Erythroblast (primary cell): ENCODE measurements around the gene CA10.
A peak's percentile ranks its signal among the peaks of the same experiment; 100 is the strongest.

Experiments
- DNase-seq, 2 experiments: peaks; one replicate each; lab custom pipeline; 2025; lab: John Stamatoyannopoulos, UW
- GATA1 ChIP-seq: IDR thresholded peaks from 2 replicates; pipeline ENCODE4 v1.6.1; 2011; ENCODE audit warnings: low read depth, mild to moderate bottlenecking, control low read depth, low read length, moderate library complexity
- POLR2A ChIP-seq: IDR thresholded peaks from 2 replicates; pipeline ENCODE4 v1.6.1; 2011; ENCODE audit warnings: mild to moderate bottlenecking, low read length

Gene CA10

GRCh38 chr17:52124561-52124960, 34.0 kb downstream of the CA10 start:
- TF ChIP-seq POLR2A (no peak), GATA1 (no peak)
- DNase-seq = no peak

- TF ChIP-seq POLR2A (no peak), GATA1 (no peak)
- no peak for DNase-seq
Observed at GRCh38 chr17:52120465-52120864, 38.0 kb downstream of the CA10 start.

GRCh38 chr17:52110923-52111581, 47.5 kb downstream of the CA10 start:
- TF ChIP-seq POLR2A (no peak), GATA1 (no peak)
- DNase-seq = no peak

GRCh38 chr17:52106638-52107261, 51.8 kb downstream of the CA10 start:
- DNase-seq = peak; percentile 14 to 57
- no peak for TF ChIP-seq POLR2A
- no peak for TF ChIP-seq GATA1

GRCh38 chr17:52106072-52106471, 52.4 kb downstream of the CA10 start:
- TF ChIP-seq POLR2A (no peak), GATA1 (no peak)
- no peak for DNase-seq

GRCh38 chr17:52105591-52105990, 52.9 kb downstream of the CA10 start:
- DNase-seq = no peak
- TF ChIP-seq POLR2A (no peak), GATA1 (no peak)

GRCh38 chr17:52096056-52096455, 62.5 kb downstream of the CA10 start:
- no peak for DNase-seq
- TF ChIP-seq GATA1 = no peak
- TF ChIP-seq POLR2A = no peak

DNA sequence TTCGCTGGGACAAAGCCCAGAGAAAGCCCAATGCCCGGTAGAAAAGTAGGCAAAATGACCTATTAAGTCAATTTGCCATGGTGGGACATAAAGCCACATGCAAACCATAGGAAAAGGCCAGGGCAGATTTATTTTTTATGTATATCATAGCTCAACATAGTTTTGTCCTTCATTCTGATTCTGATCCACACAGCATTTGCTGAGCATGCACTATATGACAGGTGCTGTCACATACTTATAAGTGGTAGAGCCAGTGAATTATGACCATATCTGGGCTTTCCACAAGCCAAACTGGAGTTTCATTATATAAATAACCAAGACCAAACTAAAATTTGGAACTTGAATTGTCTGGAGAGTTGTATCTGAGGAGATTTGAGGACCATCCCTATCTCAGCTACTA, 74.3 kb downstream of the CA10 start:
- TF ChIP-seq GATA1 (no peak), POLR2A (no peak)
- no peak for DNase-seq

GRCh38 chr17:52079496-52079895, 79.0 kb downstream of the CA10 start:
- no peak for TF ChIP-seq GATA1
- no peak for TF ChIP-seq POLR2A
- no peak for DNase-seq

DNA sequence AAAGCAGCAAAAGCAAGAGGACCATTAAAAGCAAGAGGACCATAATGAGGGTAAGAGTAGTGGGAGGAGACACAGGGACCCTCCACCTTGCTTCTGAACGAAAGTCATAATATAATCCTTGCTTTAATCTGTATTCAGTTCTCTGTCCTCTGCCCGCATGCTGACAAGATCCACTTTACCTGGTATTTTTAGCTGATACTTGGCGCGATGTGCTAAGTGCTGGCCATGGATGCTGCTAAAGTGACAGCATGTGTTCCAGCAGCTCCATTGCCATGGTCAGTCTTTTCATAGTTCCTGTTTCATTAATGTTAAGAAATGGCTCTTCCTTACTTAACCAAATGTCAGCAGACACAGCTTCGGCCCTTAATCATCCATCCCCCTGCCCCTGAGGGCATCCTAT, 86.8 kb downstream of the CA10 start:
- TF ChIP-seq POLR2A (no peak), GATA1 (no peak)
- DNase-seq = no peak

DNA sequence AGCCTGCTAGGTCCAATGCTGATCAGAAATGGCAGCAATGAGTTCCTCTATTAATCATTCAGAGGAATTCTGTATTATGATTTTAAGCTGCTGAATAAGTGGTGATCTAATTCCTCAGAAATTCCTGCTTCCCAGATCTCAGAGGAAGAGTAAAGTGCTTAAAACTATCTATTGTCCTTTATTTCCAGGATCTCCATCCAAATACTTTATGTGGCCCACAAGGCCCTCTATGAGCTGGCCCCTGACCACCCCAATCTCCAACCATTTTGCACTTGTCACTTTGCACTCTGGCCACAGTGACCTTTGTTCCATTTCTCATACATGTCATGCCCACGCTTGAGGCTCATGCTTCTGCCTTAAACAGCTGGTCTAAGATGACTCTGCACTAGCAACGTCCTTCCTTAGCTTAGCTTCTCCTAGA, 93.7 kb downstream of the CA10 start:
- no peak for DNase-seq

DNA sequence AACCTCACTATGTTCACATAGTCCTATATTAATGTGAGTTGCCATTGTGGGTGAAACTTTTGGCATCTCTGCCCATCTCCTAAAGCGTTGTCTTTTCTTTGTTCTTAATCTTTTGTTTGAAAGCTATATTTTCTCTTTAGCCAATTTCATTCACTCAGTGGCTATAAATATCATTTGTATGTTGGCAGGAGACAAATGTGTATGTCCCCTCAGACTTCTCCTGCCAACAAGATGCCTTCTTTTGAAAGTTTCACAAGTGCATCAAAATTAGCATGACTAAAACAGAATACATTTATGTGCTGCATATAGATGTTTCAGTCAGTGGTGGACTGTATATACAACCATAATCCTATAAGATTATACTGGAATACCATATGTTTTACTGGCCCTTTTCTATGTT, 109.0 kb downstream of the CA10 start:
- DNase-seq = no peak
- TF ChIP-seq GATA1 (no peak), POLR2A (no peak)

More for the DNA sequence above, 93.7 kb downstream of the CA10 start:
- TF ChIP-seq GATA1 (no peak), POLR2A (no peak)

GRCh38 chr17:52049051-52049450, 109.5 kb downstream of the CA10 start:
- TF ChIP-seq POLR2A = no peak
- no peak for TF ChIP-seq GATA1
- DNase-seq = no peak

DNA sequence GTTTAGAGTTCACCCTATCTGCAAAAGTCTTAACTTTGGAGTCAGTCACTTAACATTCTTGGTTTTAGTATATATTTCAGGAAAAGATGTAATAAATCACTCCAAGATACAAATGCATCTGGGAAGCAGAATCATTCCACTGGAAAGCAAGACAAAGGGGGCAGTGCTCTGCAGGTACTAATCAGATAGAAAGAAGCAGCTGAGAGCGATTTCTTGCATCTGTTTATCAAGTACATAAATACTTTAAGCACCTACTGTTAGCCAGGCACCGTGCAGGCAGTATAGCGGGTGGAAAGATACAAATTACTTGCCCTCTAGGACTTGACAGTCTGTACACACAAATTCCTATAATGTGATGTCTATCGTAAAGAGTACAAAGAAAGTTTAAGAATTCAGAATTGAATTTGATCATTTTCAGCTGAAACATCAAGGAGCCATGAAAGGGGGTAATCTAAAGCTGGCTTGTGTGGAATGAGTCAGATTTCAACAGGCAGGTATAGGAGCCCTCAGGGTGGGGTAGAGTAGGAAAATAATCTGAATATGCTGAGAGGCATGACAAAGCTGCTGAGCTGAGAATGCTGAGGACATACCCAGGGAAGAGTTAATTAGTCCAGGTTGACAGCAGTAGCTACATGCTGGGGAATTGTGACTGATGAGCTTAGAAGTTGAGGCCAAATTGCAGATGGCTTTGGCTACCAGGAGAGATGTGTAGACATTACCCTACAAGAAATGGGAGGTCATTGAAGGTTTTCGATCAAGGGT, 110.2 kb downstream of the CA10 start:
- TF ChIP-seq GATA1 (no peak), POLR2A (no peak)
- DNase-seq = no peak

DNA sequence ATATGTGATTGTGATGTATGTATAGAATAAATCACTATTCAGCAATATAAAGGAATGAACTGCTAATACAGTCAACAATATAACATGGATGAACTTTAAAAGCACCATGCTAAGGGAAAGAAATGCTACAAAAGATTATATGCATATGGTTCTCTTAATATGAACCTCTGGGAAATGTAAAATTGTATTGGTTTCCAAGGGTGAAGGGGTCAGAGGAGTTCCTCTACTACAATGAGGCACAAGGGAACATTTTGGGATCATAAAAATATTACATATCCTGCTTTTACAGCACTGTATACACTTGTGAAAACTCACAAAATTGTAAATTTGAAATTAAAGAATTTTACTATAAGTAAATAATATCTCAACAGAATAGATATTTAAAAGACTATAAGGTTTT, 111.4 kb downstream of the CA10 start:
- TF ChIP-seq GATA1 (no peak), POLR2A (no peak)
- DNase-seq = no peak
